Stimulated activated memory B cell treated with anti-CD40 and anti-IgM and Interleukin-4, amounts not matched to agents 10 μg/mL and 1 μg/mL and 100 μg/mL, for 72 hours (primary cell): ENCODE data around the gene AMH.

ENCODE experiments used
- ATAC-seq: fragments of 150-1000 bp; cut with Tn5 transposase; 2 replicates; pipeline ENCODE4 v1.10.0; 2021
- H3K27ac Mint-ChIP-seq: one replicate; pipeline ENCODE4 v1.8.0; 2022; ENCODE audit warnings: mild to moderate bottlenecking, mixed read lengths
- H3K27me3 Mint-ChIP-seq: one replicate; pipeline ENCODE4 v1.8.0; 2022; ENCODE audit warnings: mixed read lengths
- H3K36me3 Mint-ChIP-seq: one replicate; pipeline ENCODE4 v1.8.0; 2022; ENCODE audit warnings: mixed read lengths
- H3K4me1 Mint-ChIP-seq: one replicate; pipeline ENCODE4 v1.8.0; 2022; ENCODE audit warnings: mixed read lengths
- H3K4me3 Mint-ChIP-seq: one replicate; pipeline ENCODE4 v1.8.0; 2022; ENCODE audit warnings: mild to moderate bottlenecking, moderate library complexity, mixed read lengths
- H3K9me3 Mint-ChIP-seq: one replicate; pipeline ENCODE4 v1.8.0; 2022; ENCODE audit warnings: mixed read lengths

The AMH gene

DNA sequence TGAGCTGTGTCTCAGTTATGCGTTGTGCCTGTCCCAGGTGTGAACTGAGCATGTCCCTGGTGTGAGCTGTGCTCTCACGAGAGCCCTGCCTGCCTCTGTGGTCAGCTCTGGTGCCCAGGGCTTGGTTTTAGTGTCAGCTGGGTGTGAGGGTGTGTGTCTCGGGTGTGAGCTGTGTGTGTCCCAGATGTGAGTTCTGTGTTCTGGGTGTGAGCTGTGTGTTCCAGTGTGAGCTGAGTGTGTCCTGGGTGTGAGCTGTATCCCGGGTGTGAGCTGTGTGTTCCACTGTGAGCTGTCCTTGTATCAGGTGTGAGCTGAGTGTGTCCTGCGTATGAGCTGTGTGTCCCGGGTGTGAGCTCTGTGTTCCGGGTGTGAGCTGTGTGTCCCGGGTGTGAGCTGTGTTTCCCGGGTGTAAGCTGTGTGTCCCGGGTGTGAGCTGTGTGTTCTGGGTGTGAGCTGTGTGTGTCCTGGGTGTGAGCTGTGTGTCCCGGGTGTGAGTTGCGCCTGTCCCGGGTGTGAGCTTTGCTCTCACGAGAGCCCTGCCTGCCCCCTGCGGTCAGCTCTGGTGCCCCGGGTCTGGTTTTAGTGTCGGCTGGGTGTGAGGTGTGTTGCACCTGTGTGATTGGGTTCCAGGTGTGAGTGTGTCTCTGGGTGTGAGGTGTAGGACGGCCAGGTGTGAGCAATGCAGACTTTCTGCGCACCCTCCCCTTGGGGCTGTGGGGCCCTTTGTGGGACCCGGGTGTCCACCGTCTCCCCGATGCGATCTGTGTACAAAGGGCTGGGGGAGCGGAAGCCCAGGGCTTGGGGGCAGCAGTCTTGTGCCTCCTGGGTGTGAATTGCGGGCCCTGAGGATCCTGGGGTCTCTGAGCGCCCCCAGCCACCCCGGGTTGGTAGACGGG, 39.9 kb downstream of the AMH start:
- H3K9me3 Mint-ChIP-seq = no peaks in the 10 kb centered on the region
- ATAC-seq = peak; percentile 67

DNA sequence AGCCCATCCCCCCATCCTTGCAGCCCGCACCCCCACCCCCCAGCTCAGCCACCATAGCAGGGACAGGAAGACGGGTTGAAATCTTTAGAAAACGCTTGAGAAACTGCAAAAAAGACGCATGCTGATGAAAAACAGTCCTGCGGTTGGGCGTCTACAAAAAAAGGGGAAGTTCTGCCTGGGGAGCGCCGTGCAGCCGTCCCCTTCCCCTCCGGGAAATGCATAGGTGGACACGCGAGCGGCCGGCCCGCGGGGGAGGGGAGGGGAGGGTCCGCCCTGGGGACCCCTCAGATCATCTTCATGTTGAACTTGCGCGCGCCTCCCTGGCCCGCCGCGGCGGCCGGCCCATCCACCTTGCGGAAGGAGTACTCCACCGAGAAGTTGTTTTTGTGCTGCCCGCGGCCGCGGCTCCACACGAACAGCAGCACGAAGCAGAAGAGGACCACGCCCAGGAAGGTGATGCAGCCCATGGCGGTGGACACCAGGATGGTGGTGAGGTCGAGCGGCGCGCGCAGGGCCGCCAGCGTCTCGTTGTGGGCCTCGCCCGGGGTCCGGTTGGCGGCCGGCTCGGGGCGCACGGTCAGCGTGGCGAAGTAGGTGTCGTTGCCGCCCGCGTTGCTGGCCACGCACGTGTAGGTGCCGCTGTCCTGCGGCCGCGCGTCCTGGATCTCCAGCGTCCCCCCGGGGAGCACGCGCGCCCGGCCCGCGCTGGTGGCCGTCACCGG, 40.8 kb downstream of the AMH start:
- ATAC-seq = peak; percentile 82
- peak overlapping the region; percentile 97 for H3K4me3 Mint-ChIP-seq
- peaks cover 54% of the 10 kb centered on the region for H3K4me1 Mint-ChIP-seq
- peaks cover 31% of the 10 kb centered on the region for H3K36me3 Mint-ChIP-seq
- no peaks in the 10 kb centered on the region for H3K27me3 Mint-ChIP-seq
- H3K27ac Mint-ChIP-seq = peak overlapping the region; percentile 97
- H3K9me3 Mint-ChIP-seq = no peaks in the 10 kb centered on the region

More for the DNA sequence above, 39.9 kb downstream of the AMH start:
- H3K36me3 Mint-ChIP-seq = peaks cover 26% of the 10 kb centered on the region
- peak overlapping the region; percentile 97 for H3K27ac Mint-ChIP-seq
- H3K4me3 Mint-ChIP-seq = peak overlapping the region; percentile 97
- peaks cover 46% of the 10 kb centered on the region for H3K4me1 Mint-ChIP-seq
- H3K27me3 Mint-ChIP-seq = no peaks in the 10 kb centered on the region

DNA sequence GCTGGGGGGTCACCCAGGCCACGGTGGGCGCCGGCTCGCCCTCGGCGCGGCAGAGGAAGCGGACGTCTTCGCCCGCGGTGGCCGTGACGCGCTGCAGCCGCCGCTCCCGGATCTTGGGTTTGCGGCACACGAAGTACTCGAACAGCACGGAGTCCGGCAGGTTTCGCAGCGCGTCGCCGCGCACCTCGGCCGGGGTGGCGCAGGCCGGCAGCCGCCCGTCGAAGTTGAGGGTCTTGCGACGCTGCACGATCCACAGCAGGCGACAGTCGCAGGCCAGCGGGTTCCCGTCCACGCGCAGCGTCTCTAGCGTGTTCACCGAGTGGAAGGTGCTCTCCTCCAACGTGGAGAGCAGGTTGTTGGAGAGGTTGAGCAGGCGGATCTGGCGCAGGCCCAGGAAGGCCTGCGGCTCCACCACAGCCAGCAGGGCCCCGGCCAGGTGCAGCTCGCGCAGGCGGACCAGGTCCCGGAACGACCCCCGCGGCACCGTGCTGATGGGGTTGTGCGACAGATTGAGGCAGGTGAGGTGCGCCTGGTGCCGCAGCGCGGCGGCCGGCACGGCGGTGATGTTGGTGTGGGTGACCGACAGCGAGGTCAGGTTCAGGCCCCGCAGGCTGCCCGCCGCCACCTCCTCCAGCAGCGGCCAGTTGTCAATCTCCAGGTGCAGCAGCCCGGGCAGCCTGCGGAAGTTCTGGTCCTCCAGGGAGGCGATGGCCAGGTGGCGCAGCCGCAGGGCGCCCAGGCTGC, 41.5 kb downstream of the AMH start:
- H3K4me3 Mint-ChIP-seq = peak overlapping the region; percentile 86
- peaks cover 31% of the 10 kb centered on the region for H3K36me3 Mint-ChIP-seq
- peaks cover 57% of the 10 kb centered on the region for H3K4me1 Mint-ChIP-seq
- peak; percentile 37 for ATAC-seq
- no peaks in the 10 kb centered on the region for H3K9me3 Mint-ChIP-seq
- H3K27me3 Mint-ChIP-seq = no peaks in the 10 kb centered on the region
- peak overlapping the region; percentile 97 for H3K27ac Mint-ChIP-seq

DNA sequence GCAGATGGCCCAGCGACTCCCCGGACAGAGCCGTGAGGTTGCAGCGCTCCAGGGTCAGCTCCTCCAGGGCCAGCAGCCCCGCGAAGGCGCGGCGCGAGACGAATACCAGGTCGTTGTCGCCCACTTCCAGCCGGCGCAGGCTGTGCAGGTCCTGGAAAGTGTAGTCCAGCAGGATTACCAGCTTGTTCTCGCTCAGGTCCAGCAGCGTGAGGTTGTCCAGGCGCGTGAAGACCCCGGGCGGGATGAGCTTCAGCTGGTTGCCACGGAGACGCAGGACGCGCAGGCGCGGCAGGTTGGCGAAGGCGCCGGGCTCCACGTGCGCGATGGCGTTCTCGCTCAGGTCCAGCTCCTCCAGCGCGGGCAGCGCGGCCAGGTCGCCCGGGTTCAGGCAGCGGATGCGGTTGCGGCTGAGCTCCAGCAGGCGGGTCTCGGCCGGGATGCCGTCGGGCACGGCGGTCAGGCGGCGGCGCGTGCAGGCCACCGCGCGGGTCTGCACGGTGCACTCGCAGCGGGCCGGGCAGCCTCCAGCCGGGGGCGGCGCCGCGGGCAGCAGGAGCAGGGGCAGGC, 42.1 kb downstream of the AMH start:
- Mint-ChIP-seq H3K27ac (peak overlapping the region; percentile 97), H3K4me3 (peak overlapping the region; percentile 86), H3K9me3 (no peaks in the 10 kb centered on the region), H3K27me3 (no peaks in the 10 kb centered on the region), H3K4me1 (peaks cover 55% of the 10 kb centered on the region), H3K36me3 (peaks cover 31% of the 10 kb centered on the region)
- ATAC-seq = no peak

DNA sequence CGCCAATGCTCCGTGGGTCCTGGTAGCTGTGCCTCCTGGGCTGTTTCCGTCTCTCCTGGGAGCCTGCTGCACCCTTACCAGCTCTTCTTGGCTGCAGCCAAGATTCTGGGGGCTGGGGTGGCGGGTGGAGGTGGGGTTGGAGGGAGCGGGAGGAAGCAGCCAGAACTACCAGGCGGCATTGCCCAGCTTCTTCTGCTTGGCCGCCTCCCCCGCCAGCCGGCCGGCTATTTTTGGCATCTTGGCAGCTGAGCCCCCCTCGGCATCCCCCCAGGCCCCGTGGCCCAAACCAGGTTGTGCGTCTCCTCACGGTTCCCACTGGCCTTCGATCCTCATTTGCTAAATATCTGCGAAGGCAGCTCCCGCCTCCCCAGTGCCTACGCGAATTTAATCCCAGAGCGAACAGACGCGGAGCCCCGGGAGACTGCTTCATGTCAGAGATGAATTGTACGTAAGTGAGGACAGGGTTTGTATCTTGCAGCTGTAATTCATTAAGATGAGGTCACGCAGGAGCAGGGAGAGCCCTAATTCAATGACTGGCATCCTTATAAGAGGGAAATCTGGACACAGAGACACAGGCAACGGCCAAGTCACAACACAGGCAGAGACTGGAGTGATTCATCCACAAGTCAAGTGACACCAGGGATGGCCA, 45.7 kb downstream of the AMH start:
- Mint-ChIP-seq H3K27ac (peak overlapping the region; percentile 76), H3K4me3 (peak overlapping the region; percentile 66)

DNA sequence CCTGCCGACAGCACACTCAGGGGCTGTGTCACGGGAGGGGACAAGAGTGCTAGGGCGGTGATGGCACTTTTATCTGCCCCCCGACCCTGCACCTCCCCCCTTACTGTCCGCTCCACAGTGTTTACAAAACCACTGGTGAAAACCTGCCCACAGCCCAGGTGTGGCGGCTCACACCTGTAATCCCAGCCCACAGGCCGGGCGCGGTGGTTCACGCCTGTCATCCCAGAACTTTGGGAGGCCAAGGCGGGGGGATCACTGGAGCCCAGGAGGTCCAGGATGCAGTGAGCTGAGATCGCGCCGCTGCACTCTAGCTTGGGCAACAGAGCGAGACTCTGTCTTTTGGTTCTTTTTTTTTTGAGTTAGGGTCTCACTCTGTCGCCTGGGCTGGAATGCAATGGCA, 47.0 kb downstream of the AMH start:
- no peak overlapping the region for H3K27ac Mint-ChIP-seq
- ATAC-seq = no peak
- H3K4me3 Mint-ChIP-seq = no peak overlapping the region
- H3K9me3 Mint-ChIP-seq = no peaks in the 10 kb centered on the region
- no peaks in the 10 kb centered on the region for H3K27me3 Mint-ChIP-seq
- H3K4me1 Mint-ChIP-seq = peaks cover 41% of the 10 kb centered on the region
- peaks cover 26% of the 10 kb centered on the region for H3K36me3 Mint-ChIP-seq

More for the DNA sequence above, 45.7 kb downstream of the AMH start:
- no peaks in the 10 kb centered on the region for H3K27me3 Mint-ChIP-seq
- H3K9me3 Mint-ChIP-seq = no peaks in the 10 kb centered on the region
- H3K36me3 Mint-ChIP-seq = peaks cover 31% of the 10 kb centered on the region
- ATAC-seq = no peak
- peaks cover 29% of the 10 kb centered on the region for H3K4me1 Mint-ChIP-seq

DNA sequence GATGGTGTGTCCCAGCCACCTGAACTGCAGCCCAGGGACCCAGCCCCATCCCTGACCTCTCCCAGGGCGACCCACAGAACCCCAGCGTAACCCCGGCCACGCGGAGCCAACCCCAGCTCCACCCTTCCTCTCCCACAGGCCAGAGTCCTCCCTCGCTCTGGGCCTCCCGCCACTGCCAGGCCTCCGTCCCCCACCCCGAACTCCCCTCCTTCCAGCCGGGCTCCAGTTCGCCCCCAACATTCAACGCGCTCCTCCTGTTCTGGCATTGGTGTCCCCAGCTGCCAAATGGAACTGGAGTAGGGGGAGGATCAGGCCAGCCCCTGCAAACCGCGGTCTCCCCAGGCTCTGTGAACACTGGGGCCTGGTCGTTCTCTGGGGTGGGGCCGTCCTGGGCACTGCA, 51.4 kb downstream of the AMH start:
- Mint-ChIP-seq H3K36me3 (no peaks in the 10 kb centered on the region), H3K27ac (peak overlapping the region; percentile 57), H3K4me1 (peaks cover 38% of the 10 kb centered on the region), H3K9me3 (peaks cover 2% of the 10 kb centered on the region), H3K4me3 (no peak overlapping the region), H3K27me3 (peaks cover 14% of the 10 kb centered on the region)
- no peak for ATAC-seq
